Activated T-cell treated with anti-CD3 and anti-CD28 coated beads, Interleukin-2, amount 50 U/mL, for 72 hours (primary cell): ENCODE results near the gene DLGAP1. TPM values are rescaled to one million over a fixed set of nuclear protein-coding genes. Genes with fewer than 3 reads are reported as not detected.

Source experiments
- ATAC-seq, 2 donors: fragments of 150-1000 bp; cut with Tn5 transposase; replicated peaks in 1 of 2; 2 replicates each; pipeline ENCODE4 v1.10.0; 2021; ENCODE audit warnings: moderate library complexity in 2 of 2, mild to moderate bottlenecking in 1 of 2
- DNase-seq, 2 donors: peaks; one replicate each; pipeline ENCODE4 v3.0.0; 2021 to 2022; ENCODE audit warnings: mixed read lengths in 1 of 2
- H3K27ac Mint-ChIP-seq: one replicate; pipeline ENCODE4 v1.8.0; 2022; ENCODE audit warnings: mild to moderate bottlenecking, moderate library complexity, mixed read lengths
- H3K27me3 Mint-ChIP-seq: one replicate; pipeline ENCODE4 v1.8.0; 2022; ENCODE audit warnings: low read depth, mixed read lengths
- H3K36me3 Mint-ChIP-seq, 2 donors: one replicate each; pipeline ENCODE4 v1.8.0; 2022; ENCODE audit warnings: mixed read lengths in 2 of 2, mild to moderate bottlenecking in 1 of 2; ENCODE audit not compliant: insufficient read depth in 2 of 2
- H3K4me1 Mint-ChIP-seq: one replicate; pipeline ENCODE4 v1.8.0; 2022; ENCODE audit warnings: low read depth, mixed read lengths
- H3K4me3 Mint-ChIP-seq, 2 donors: one replicate each; pipeline ENCODE4 v1.8.0; 2022; ENCODE audit warnings: mild to moderate bottlenecking in 2 of 2, mixed read lengths in 2 of 2, moderate library complexity in 2 of 2
- H3K9me3 Mint-ChIP-seq, 2 donors: one replicate each; pipeline ENCODE4 v1.8.0; 2022; ENCODE audit warnings: mixed read lengths in 2 of 2
- total RNA-seq, 2 donors: library from RNA; stranded (reverse); gene quantifications; one replicate each; pipeline ENCODE4 v1.2.3, GENCODE V29; 2022

DLGAP1 gene
- total RNA-seq, 2 donors from 2014 or later: 0.17 to 0.51 TPM

GRCh38 chr18:3753106-3753505 is 702.0 kb downstream of the DLGAP1 start:
- Mint-ChIP-seq H3K27ac (no peak overlapping the region), H3K4me1 (no peaks in the 10 kb centered on the region), H3K27me3 (no peaks in the 10 kb centered on the region), H3K36me3 (no peaks in the 10 kb centered on the region), H3K4me3 (no peak overlapping the region), H3K9me3 (no peaks in the 10 kb centered on the region)
- DNase-seq: no peak
- no peak for ATAC-seq

DNA sequence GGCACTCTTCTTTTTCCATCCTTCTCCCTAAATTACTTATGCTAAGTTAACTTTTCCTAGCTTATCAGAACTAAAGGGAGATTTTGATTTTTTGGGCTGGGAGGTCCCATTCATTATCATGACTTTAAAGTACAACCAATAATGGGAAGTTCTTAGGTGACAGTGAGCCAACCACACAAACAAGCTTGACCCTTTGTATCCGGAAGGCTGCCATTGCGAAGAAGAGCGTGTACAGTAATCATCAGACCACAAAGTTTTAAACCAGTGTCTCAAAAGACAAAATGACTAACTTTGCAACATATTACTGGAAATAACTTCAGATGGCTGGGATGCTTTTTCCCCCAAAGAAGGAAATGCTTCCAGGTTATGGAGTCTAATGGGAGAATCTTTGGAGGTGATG is 707.0 kb downstream of the DLGAP1 start:
- Mint-ChIP-seq H3K4me3 (no peak overlapping the region), H3K27ac (no peak overlapping the region), H3K9me3 (no peaks in the 10 kb centered on the region), H3K4me1 (no peaks in the 10 kb centered on the region), H3K27me3 (peaks cover 8% of the 10 kb centered on the region), H3K36me3 (no peaks in the 10 kb centered on the region)
- DNase-seq (no peak), ATAC-seq (no peak)

DNA sequence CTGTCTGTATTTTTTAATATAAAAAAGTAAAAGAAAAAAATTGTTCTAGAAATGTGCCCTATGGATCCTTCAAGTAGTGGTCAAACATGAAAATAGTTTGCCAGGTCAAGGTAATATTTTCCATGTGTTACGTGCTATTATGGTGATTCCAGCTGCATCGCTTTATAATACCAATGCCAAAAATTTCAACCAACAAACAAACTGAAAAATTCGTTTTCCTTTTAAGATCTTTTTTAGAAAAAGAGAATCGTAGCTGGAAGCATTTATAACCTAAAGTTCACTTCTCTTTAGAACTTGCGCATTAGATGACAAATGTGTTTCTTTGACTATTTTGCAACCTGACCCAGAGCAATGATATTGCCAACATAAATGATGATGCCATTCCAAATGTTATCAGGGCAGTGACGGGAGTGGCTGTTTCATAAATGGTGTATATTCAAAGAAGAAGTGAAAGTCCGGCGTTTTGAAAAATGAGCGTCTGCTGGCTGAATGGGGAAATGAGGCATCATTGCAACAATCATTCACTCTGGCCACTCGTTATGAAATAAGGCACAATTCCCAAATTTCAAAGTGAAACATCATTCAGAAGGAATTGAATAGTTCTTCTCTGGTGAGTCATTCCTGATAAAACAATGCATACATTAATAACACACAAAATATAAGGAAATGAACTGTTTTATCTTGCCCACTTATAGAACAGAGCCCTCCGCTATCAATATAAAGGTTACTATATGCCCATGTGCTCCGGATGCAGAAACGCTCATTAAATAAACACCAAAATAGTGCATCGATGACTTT is 707.7 kb downstream of the DLGAP1 start:
- H3K9me3 Mint-ChIP-seq: no peaks in the 10 kb centered on the region
- H3K27ac Mint-ChIP-seq: no peak overlapping the region
- no peaks in the 10 kb centered on the region for H3K36me3 Mint-ChIP-seq
- ATAC-seq (no peak), DNase-seq (no peak)
- H3K4me3 Mint-ChIP-seq: no peak overlapping the region
- peaks cover 8% of the 10 kb centered on the region for H3K27me3 Mint-ChIP-seq
- no peaks in the 10 kb centered on the region for H3K4me1 Mint-ChIP-seq

DNA sequence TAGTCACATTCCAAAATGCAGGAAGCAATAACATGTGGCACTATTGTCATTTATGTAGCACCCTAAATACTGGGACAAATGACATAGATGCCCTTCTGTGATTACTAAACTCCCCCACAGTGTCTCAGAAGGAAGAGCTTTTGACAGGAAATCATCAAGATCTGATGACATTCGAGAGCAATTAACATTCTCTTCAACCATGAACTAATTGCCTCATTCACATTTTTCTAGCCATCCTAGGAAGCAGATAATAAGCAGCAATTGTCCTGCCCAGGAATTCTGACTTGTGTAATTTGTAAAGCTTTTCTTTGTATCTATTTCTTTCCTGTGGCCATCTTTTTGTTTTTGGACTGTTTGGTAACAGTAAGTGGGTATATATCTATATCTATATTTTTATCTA is 712.6 kb downstream of the DLGAP1 start:
- H3K36me3 Mint-ChIP-seq: peaks cover 0 to 6% of the 10 kb centered on the region in 2 donors
- no peaks in the 10 kb centered on the region for H3K4me1 Mint-ChIP-seq
- no peak for ATAC-seq
- no peak overlapping the region for H3K27ac Mint-ChIP-seq
- peaks cover 3% of the 10 kb centered on the region for H3K27me3 Mint-ChIP-seq
- peaks cover 5 to 7% of the 10 kb centered on the region in 2 donors for H3K9me3 Mint-ChIP-seq
- H3K4me3 Mint-ChIP-seq: no peak overlapping the region
- no peak for DNase-seq

DNA sequence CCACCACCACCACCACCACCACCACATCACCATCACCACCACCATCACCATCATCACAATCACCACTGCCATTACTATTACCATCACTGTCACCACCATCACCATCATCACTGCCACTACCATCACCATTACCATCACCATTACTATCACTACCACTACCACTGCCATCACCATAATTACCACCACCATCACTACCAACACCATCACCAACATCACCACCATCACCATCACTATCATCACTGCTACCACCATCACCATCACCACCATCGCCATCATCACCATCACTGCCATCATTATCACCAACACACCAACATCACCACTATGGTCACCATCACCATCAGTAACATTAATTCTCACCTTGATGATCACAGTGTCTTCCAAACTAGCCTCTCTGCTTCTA is 713.8 kb downstream of the DLGAP1 start:
- Mint-ChIP-seq H3K9me3 (peaks cover 5 to 7% of the 10 kb centered on the region in 2 donors), H3K36me3 (peaks cover 0 to 6% of the 10 kb centered on the region in 2 donors), H3K4me1 (no peaks in the 10 kb centered on the region), H3K27ac (no peak overlapping the region), H3K4me3 (no peak overlapping the region), H3K27me3 (no peaks in the 10 kb centered on the region)
- no peak for DNase-seq
- ATAC-seq: no peak

GRCh38 chr18:3728704-3729437 is 726.2 kb downstream of the DLGAP1 start:
- H3K9me3 Mint-ChIP-seq: no peaks in the 10 kb centered on the region
- H3K36me3 Mint-ChIP-seq: no peaks in the 10 kb centered on the region
- no peaks in the 10 kb centered on the region for H3K4me1 Mint-ChIP-seq
- peaks cover 6% of the 10 kb centered on the region for H3K27me3 Mint-ChIP-seq
- DNase-seq: no peak
- no peak overlapping the region for H3K4me3 Mint-ChIP-seq
- H3K27ac Mint-ChIP-seq: no peak overlapping the region
- ATAC-seq: no peak

GRCh38 chr18:3727274-3727673 is 727.8 kb downstream of the DLGAP1 start:
- Mint-ChIP-seq H3K9me3 (no peaks in the 10 kb centered on the region), H3K4me3 (no peak overlapping the region), H3K4me1 (no peaks in the 10 kb centered on the region), H3K27ac (no peak overlapping the region), H3K27me3 (peaks cover 6% of the 10 kb centered on the region), H3K36me3 (no peaks in the 10 kb centered on the region)
- DNase-seq: no peak
- ATAC-seq: no peak

GRCh38 chr18:3726238-3726951 is 728.7 kb downstream of the DLGAP1 start:
- ATAC-seq: no peak
- no peaks in the 10 kb centered on the region for H3K36me3 Mint-ChIP-seq
- H3K4me1 Mint-ChIP-seq: no peaks in the 10 kb centered on the region
- DNase-seq: no peak
- H3K27me3 Mint-ChIP-seq: peaks cover 6% of the 10 kb centered on the region
- H3K27ac Mint-ChIP-seq: no peak overlapping the region
- no peak overlapping the region for H3K4me3 Mint-ChIP-seq
- H3K9me3 Mint-ChIP-seq: no peaks in the 10 kb centered on the region

GRCh38 chr18:3725115-3725514 is 730.0 kb downstream of the DLGAP1 start:
- DNase-seq (no peak), ATAC-seq (no peak)
- H3K4me3 Mint-ChIP-seq: no peak overlapping the region
- no peaks in the 10 kb centered on the region for H3K4me1 Mint-ChIP-seq
- H3K9me3 Mint-ChIP-seq: no peaks in the 10 kb centered on the region
- H3K36me3 Mint-ChIP-seq: no peaks in the 10 kb centered on the region
- H3K27me3 Mint-ChIP-seq: peaks cover 6% of the 10 kb centered on the region
- H3K27ac Mint-ChIP-seq: no peak overlapping the region

DNA sequence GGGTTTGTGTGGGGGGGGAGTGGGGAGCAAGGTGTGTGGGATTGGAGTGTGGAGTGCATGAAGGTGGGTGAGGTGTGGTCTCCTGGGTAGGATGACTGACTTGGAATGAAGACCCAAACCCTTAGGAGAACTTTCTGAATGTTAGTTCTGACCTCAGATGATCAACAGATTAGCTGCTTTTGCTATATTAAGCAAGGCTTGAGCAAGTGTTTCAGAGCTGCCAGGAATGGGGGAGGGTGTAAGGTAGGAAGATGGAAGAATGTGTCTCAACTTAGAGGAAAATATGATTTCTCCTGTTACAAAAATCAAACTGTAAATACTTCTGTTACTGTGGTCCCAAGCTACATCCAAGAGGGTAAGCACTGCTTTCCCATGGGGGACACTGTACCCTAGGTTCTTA is 731.6 kb downstream of the DLGAP1 start:
- Mint-ChIP-seq H3K27ac (no peak overlapping the region), H3K9me3 (no peaks in the 10 kb centered on the region), H3K4me3 (no peak overlapping the region), H3K4me1 (no peaks in the 10 kb centered on the region), H3K27me3 (peaks cover 6% of the 10 kb centered on the region), H3K36me3 (no peaks in the 10 kb centered on the region)
- ATAC-seq (no peak), DNase-seq (no peak)

DNA sequence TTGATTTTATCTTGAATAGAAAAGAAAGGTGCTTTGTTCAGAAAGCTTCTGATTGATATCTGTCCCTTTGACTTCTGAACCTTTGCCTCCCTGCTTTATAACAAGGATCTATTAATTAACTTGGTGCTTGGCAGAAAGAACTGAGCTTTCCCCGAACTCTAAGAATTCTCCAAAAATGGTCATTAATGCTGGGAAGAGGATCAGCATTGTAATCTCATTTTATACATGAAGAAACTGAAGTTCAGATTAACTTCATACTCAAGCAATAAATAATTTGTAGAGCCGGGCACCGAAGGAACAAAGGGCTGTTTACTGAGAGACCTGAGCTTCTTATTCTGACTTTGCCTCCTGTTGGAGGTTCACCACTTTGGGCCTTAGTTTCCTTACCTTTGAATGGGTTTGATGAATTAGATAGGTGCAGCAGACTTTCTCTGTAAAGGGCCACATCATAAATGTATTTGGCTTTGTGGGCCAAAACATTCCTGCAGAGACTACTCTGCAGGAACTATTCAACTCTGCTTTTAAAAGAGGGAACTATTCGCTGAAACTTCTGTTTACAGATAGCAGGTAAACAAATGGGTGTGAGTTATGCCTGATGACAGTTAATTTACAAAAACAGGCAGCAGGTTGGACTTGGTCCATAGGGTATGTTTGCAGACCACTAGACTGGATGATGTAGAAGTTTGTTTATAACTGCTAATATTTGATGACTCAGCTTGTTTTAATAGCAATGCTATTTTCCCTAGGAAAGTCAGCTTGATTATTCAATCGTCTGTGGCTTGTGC is 732.3 kb downstream of the DLGAP1 start:
- H3K4me1 Mint-ChIP-seq: no peaks in the 10 kb centered on the region
- H3K27me3 Mint-ChIP-seq: peaks cover 6% of the 10 kb centered on the region
- H3K36me3 Mint-ChIP-seq: no peaks in the 10 kb centered on the region
- DNase-seq: no peak
- H3K4me3 Mint-ChIP-seq: no peak overlapping the region
- H3K27ac Mint-ChIP-seq: no peak overlapping the region
- no peak for ATAC-seq
- no peaks in the 10 kb centered on the region for H3K9me3 Mint-ChIP-seq

DNA sequence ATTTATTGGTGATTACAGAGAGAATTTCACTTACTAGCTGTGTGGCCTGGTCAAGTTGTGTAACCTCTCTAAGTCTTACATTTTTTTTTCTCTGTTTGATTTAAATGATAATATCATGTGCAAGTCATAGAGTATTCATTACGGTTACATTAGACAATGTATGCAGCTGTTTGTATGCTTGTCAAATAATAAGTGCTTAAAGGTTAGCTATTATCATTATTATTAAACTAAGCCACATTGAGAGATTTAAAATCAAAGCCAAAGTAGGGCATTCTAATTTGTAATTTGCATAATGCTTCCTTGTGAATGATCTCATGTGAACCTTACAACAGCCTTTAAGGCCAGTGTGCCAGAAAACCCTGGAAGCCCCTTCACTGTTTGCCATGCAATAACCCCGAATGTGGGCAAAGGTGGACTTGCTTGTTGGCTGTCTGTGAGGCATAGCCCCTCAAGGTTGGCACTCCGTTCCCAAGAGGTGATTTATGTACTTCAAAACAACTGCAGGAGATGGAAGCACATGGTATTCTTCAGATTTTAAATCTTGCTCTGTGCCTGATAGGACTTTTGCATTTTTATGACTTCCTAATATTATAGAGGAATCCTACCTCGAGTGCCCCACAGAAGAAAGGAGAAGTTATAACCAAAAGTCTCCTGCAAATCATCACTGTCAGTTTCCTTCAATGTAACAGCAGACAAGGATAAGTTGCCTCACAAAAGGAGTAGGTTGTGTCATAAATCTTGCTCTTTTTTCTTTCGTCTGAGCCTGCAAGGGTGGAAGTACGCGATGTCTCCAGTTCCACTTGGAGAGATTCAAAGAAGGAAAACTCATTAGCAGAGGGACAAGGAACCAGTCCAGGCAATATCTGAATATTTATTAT is 733.1 kb downstream of the DLGAP1 start:
- ATAC-seq: no peak
- Mint-ChIP-seq H3K27me3 (peaks cover 6% of the 10 kb centered on the region), H3K9me3 (no peaks in the 10 kb centered on the region), H3K27ac (no peak overlapping the region), H3K4me1 (no peaks in the 10 kb centered on the region), H3K4me3 (no peak overlapping the region), H3K36me3 (no peaks in the 10 kb centered on the region)
- no peak for DNase-seq
